Measurements from ENCODE around the gene SELENOV.

GRCh38 chr19:39550197-39550596 lies 35.3 kb downstream of the SELENOV start:
- TF ChIP-seq POLR2A (IDR thresholded peaks at IDR 0.05) = no peak
- TF ChIP-seq, protein P1, sequence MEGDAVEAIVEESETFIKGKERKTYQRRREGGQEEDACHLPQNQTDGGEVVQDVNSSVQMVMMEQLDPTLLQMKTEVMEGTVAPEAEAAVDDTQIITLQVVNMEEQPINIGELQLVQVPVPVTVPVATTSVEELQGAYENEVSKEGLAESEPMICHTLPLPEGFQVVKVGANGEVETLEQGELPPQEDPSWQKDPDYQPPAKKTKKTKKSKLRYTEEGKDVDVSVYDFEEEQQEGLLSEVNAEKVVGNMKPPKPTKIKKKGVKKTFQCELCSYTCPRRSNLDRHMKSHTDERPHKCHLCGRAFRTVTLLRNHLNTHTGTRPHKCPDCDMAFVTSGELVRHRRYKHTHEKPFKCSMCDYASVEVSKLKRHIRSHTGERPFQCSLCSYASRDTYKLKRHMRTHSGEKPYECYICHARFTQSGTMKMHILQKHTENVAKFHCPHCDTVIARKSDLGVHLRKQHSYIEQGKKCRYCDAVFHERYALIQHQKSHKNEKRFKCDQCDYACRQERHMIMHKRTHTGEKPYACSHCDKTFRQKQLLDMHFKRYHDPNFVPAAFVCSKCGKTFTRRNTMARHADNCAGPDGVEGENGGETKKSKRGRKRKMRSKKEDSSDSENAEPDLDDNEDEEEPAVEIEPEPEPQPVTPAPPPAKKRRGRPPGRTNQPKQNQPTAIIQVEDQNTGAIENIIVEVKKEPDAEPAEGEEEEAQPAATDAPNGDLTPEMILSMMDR (IDR thresholded peaks at IDR 0.05) = no peak
